NT2/D1 (cell line): Measurements from ENCODE around the gene RYR2.
"Not testable (repeated sequence)": the region's sequence is repeated elsewhere in the genome, so short reads cannot be mapped to it uniquely, and the experiment has no call there.

Source experiments
- DNase-seq: peaks from one replicate; pipeline ENCODE4 v3.0.0-alpha.2; 2011; ENCODE audit warnings: low read depth, low spot score
- H3K27me3 ChIP-seq: 2 replicates; pipeline ENCODE4 v1.6.0; 2011; ENCODE audit warnings: mild to moderate bottlenecking; ENCODE audit not compliant: insufficient read length, insufficient read depth
- H3K36me3 ChIP-seq: 2 replicates; pipeline ENCODE4 v1.6.1; 2011; ENCODE audit warnings: mild to moderate bottlenecking, low read length, mixed read lengths; ENCODE audit not compliant: insufficient read depth, insufficient read length
- H3K4me1 ChIP-seq: 2 replicates; pipeline ENCODE4 v1.5.1; 2011; ENCODE audit not compliant: insufficient read depth, insufficient read length
- H3K4me3 ChIP-seq: 2 replicates; pipeline ENCODE4 v1.5.1; 2011; ENCODE audit warnings: low read depth; ENCODE audit not compliant: insufficient read length
- H3K9ac ChIP-seq: 2 replicates; pipeline ENCODE4 v1.6.0; 2011; ENCODE audit warnings: low read depth; ENCODE audit not compliant: insufficient read length
- H3K9me3 ChIP-seq: 2 replicates; pipeline ENCODE4 v1.5.1; 2011; ENCODE audit warnings: mild to moderate bottlenecking, low read length; ENCODE audit not compliant: insufficient read depth
- SUZ12 ChIP-seq: IDR thresholded peaks from 2 replicates; pipeline ENCODE4 v1.6.1; 2011; ENCODE audit not compliant: insufficient read length, insufficient read depth; ENCODE audit errors: extremely low read depth
- YY1 ChIP-seq: IDR thresholded peaks from 2 replicates; pipeline ENCODE4 v1.6.1; 2011; ENCODE audit not compliant: insufficient read length, insufficient read depth
- ZNF274 ChIP-seq: IDR thresholded peaks from 2 replicates; pipeline ENCODE4 v1.6.1; 2011; ENCODE audit warnings: mild to moderate bottlenecking, low read depth, low read length

The RYR2 gene

GRCh38 chr1:237250055-237250454 lies 208.1 kb downstream of the RYR2 start:
- no peaks in the 10 kb centered on the region for H3K36me3 ChIP-seq
- no peak overlapping the region for H3K4me3 ChIP-seq
- no peaks in the 10 kb centered on the region for H3K9me3 ChIP-seq
- no peak for TF ChIP-seq ZNF274
- no peak for TF ChIP-seq YY1
- no peak for TF ChIP-seq SUZ12
- no peak for DNase-seq
- no peak overlapping the region for H3K9ac ChIP-seq
- no peaks in the 10 kb centered on the region for H3K4me1 ChIP-seq
- H3K27me3 ChIP-seq = no peaks in the 10 kb centered on the region

GRCh38 chr1:237255071-237255470 lies 213.1 kb downstream of the RYR2 start:
- no peaks in the 10 kb centered on the region for H3K27me3 ChIP-seq
- no peak for DNase-seq
- no peak overlapping the region for H3K9ac ChIP-seq
- no peak for TF ChIP-seq SUZ12
- H3K4me1 ChIP-seq = no peaks in the 10 kb centered on the region
- H3K4me3 ChIP-seq = no peak overlapping the region
- no peaks in the 10 kb centered on the region for H3K36me3 ChIP-seq
- H3K9me3 ChIP-seq = 0 out of 2 replicates have a peak, but pooled peaks cover 9% of the 10 kb centered on the region

- TF ChIP-seq YY1 (no peak), ZNF274 (no peak), SUZ12 (no peak)
- Histone ChIP-seq H3K4me3 (no peak overlapping the region), H3K9me3 (0 out of 2 replicates have a peak, but pooled peaks cover 9% of the 10 kb centered on the region), H3K4me1 (no peaks in the 10 kb centered on the region), H3K36me3 (no peaks in the 10 kb centered on the region), H3K9ac (no peak overlapping the region), H3K27me3 (no peaks in the 10 kb centered on the region)
- no peak for DNase-seq
These were observed 216.9 kb downstream of the RYR2 start for GRCh38 chr1:237258871-237259270.

- Histone ChIP-seq H3K4me3 (no peak overlapping the region), H3K9me3 (0 out of 2 replicates have a peak, but pooled peaks cover 4% of the 10 kb centered on the region), H3K4me1 (no peaks in the 10 kb centered on the region), H3K27me3 (no peaks in the 10 kb centered on the region), H3K36me3 (no peaks in the 10 kb centered on the region), H3K9ac (no peak overlapping the region)
- no peak for TF ChIP-seq YY1
- no peak for TF ChIP-seq ZNF274
- no peak for TF ChIP-seq SUZ12
- no peak for DNase-seq
These were observed 219.2 kb downstream of the RYR2 start for GRCh38 chr1:237261198-237261597.

- no peak for TF ChIP-seq SUZ12
- DNase-seq = no peak
- Histone ChIP-seq H3K36me3 (no peaks in the 10 kb centered on the region), H3K9me3 (no peaks in the 10 kb centered on the region), H3K27me3 (no peaks in the 10 kb centered on the region), H3K4me3 (no peak overlapping the region), H3K4me1 (no peaks in the 10 kb centered on the region), H3K9ac (no peak overlapping the region)
These were observed 225.8 kb downstream of the RYR2 start for GRCh38 chr1:237267743-237268142.

GRCh38 chr1:237269938-237270337 lies 228.0 kb downstream of the RYR2 start:
- H3K9me3 ChIP-seq = no peaks in the 10 kb centered on the region
- no peaks in the 10 kb centered on the region for H3K36me3 ChIP-seq
- H3K27me3 ChIP-seq = no peaks in the 10 kb centered on the region
- no peak overlapping the region for H3K9ac ChIP-seq
- no peak overlapping the region for H3K4me3 ChIP-seq
- TF ChIP-seq SUZ12 (no peak), ZNF274 (no peak), YY1 (no peak)
- DNase-seq = no peak
- no peaks in the 10 kb centered on the region for H3K4me1 ChIP-seq

GRCh38 chr1:237270353-237270752 lies 228.4 kb downstream of the RYR2 start:
- H3K4me1 ChIP-seq = no peaks in the 10 kb centered on the region
- TF ChIP-seq ZNF274 (no peak), YY1 (no peak), SUZ12 (no peak)
- no peaks in the 10 kb centered on the region for H3K27me3 ChIP-seq
- H3K9me3 ChIP-seq = no peaks in the 10 kb centered on the region
- no peak overlapping the region for H3K4me3 ChIP-seq
- no peak overlapping the region for H3K9ac ChIP-seq
- no peaks in the 10 kb centered on the region for H3K36me3 ChIP-seq
- DNase-seq = no peak

- not testable (repeated sequence) for H3K4me3 ChIP-seq, H3K9ac ChIP-seq, H3K9me3 ChIP-seq, H3K4me1 ChIP-seq, DNase-seq, H3K27me3 ChIP-seq, H3K36me3 ChIP-seq
These were observed 236.0 kb downstream of the RYR2 start for GRCh38 chr1:237277994-237278393.
